Suprapubic skin (tissue), 4 donors: ENCODE data around the gene ITPKB. TPM values are rescaled to one million over a fixed set of nuclear protein-coding genes. Genes with fewer than 3 reads are reported as not detected.
"Not testable (repeated sequence)": the region's sequence is repeated elsewhere in the genome, so short reads cannot be mapped to it uniquely, and the experiment has no call there.

ENCODE experiments used
- DNase-seq, 2 donors: peaks; one replicate each; pipeline ENCODE4 v3.0.0-alpha.2; 2019; ENCODE audit warnings: low spot score in 2 of 2
- H3K27ac ChIP-seq: fragments of 200-600 bp; sonication (generic); one replicate; pipeline ENCODE4 v1.5.1; 2019
- H3K27me3 ChIP-seq: fragments of 200-600 bp; sonication (generic); one replicate; pipeline ENCODE4 v1.5.1; 2019
- H3K36me3 ChIP-seq: fragments of 200-600 bp; sonication (generic); one replicate; pipeline ENCODE4 v1.5.1; 2019
- H3K4me1 ChIP-seq: fragments of 200-600 bp; sonication (generic); one replicate; pipeline ENCODE4 v1.5.1; 2019
- H3K4me3 ChIP-seq: fragments of 200-600 bp; sonication (generic); one replicate; pipeline ENCODE4 v1.5.1; 2019; ENCODE audit warnings: mild to moderate bottlenecking
- H3K9me3 ChIP-seq: fragments of 200-600 bp; sonication (generic); one replicate; pipeline ENCODE4 v1.5.1; 2019
- CTCF ChIP-seq, 2 donors: fragments of 200-600 bp in 1 of 2; fragments of 450-650 bp in 1 of 2; sonication (generic) in 1 of 2; IDR thresholded peaks; one replicate each; pipeline ENCODE4 v1.5.1; 2016 to 2019; ENCODE audit warnings: antibody characterized with exemption in 2 of 2, mild to moderate bottlenecking in 1 of 2, moderate library complexity in 1 of 2
- EP300 ChIP-seq: sonication (generic); formaldehyde crosslinking; IDR thresholded peaks from one replicate; pipeline ENCODE4 v1.6.1; 2017; ENCODE audit warnings: antibody characterized with exemption
- POLR2A ChIP-seq, 2 donors: fragments of 450-650 bp; IDR thresholded peaks; one replicate each; pipeline ENCODE4 v1.6.1; 2017; ENCODE audit warnings: antibody characterized with exemption in 2 of 2, mild to moderate bottlenecking in 2 of 2, moderate library complexity in 2 of 2
- POLR2AphosphoS5 ChIP-seq, 3 donors: sonication (generic); formaldehyde crosslinking; IDR thresholded peaks; one replicate each; pipeline ENCODE4 v1.6.1; 2017; ENCODE audit warnings: antibody characterized with exemption in 3 of 3
- WGBS: methylation state at CpG from one replicate; pipeline ENCODE4 v1.1.5; 2018; 5-methylcytosine and 5-hydroxymethylcytosine counted together
- total RNA-seq, 4 donors: library from RNA; depleted of rRNA; stranded (reverse); fragments of >200 nt; gene quantifications; one replicate each; pipeline ENCODE4 v1.1.0, GENCODE V29; 2016

ITPKB gene
- total RNA-seq, 4 donors from 2014 or later, result 31.0 to 39.0 (median 35.3) TPM

DNA sequence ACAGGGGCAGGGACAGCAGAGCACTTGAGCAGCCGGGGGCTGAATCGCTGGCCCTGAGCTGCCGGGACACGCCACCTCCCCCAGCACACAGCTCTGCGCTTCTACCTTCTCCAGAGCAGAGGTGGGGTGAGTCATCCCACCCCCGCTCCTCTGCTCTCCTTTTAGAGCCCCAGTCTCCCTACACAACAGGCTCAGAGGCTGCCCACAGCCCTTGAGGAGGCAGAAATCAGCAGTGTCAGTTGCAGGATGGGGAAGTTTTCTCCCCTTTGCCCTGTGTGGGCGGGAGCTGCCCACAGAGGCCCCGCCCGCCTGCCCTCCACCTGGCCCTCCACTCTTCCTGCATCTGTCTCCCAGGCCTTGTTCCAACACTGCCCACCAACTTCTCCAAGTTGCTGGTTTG lies 95.9 kb downstream of the ITPKB start:
- H3K27me3 ChIP-seq, result no peaks in the 10 kb centered on the region
- DNase-seq, result no peak
- no peak overlapping the region for H3K27ac ChIP-seq
- 70% methylated on average over 9 of the region's 9 CpGs for WGBS
- no peak overlapping the region for H3K4me3 ChIP-seq
- H3K9me3 ChIP-seq, result no peaks in the 10 kb centered on the region
- H3K4me1 ChIP-seq, result peaks cover 46% of the 10 kb centered on the region
- no peak for TF ChIP-seq POLR2AphosphoS5 (IDR thresholded peaks at IDR 0.05)
- no peak for TF ChIP-seq POLR2A (IDR thresholded peaks at IDR 0.05)
- no peak for TF ChIP-seq CTCF (IDR thresholded peaks at IDR 0.05)
- peaks cover 58% of the 10 kb centered on the region for H3K36me3 ChIP-seq

- H3K4me3 ChIP-seq, result no peak overlapping the region
- H3K9me3 ChIP-seq, result no peaks in the 10 kb centered on the region
- TF ChIP-seq CTCF (IDR thresholded peaks at IDR 0.05), result no peak
- TF ChIP-seq POLR2A (IDR thresholded peaks at IDR 0.05), result no peak
- TF ChIP-seq EP300, result no peak
- TF ChIP-seq POLR2AphosphoS5 (IDR thresholded peaks at IDR 0.05), result no peak
- 95% methylated on average over 8 of the region's 8 CpGs for WGBS
- H3K4me1 ChIP-seq, result peaks cover 54% of the 10 kb centered on the region
- no peak overlapping the region for H3K27ac ChIP-seq
- no peak for DNase-seq
- peaks cover 53% of the 10 kb centered on the region for H3K36me3 ChIP-seq
- no peaks in the 10 kb centered on the region for H3K27me3 ChIP-seq
These were observed 96.7 kb downstream of the ITPKB start for GRCh38 chr1:226642421-226642820.

DNA sequence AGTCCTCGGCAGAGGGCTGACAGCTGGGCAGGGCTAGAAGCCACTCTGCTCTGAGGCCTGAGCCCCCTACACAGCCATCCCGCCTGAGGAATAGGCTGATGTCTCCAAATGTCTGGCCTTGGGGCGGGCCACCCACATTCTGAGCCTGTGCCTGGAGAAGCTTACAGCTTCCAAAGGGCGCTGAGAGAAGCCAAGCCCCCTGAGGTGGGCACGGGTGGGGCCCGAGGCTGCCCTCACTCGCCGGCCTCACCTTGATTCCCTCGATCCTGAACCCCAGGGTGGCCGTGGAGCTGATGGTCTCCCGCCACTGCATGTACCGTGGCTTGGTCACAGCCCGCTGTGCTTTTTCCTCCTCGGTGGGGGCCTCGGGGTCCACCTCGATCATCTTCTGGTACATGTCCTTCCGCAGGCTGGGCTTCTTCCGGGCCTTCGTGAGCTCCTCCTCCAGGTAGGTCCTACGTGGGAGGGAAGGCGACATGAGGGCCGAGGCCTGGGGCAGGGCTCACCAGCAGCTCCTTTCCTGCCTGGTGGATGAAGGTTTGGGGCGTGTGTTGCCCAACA lies 97.3 kb downstream of the ITPKB start:
- Histone ChIP-seq H3K4me1 (peaks cover 57% of the 10 kb centered on the region), H3K27me3 (no peaks in the 10 kb centered on the region), H3K27ac (no peak overlapping the region), H3K4me3 (no peak overlapping the region), H3K9me3 (no peaks in the 10 kb centered on the region), H3K36me3 (peaks cover 53% of the 10 kb centered on the region)
- WGBS, result 94% methylated on average over 15 of the region's 23 CpGs
- TF ChIP-seq POLR2AphosphoS5 (IDR thresholded peaks at IDR 0.05), result no peak
- TF ChIP-seq CTCF (IDR thresholded peaks at IDR 0.05), result no peak
- no peak for TF ChIP-seq EP300
- no peak for TF ChIP-seq POLR2A (IDR thresholded peaks at IDR 0.05)
- DNase-seq, result no peak

DNA sequence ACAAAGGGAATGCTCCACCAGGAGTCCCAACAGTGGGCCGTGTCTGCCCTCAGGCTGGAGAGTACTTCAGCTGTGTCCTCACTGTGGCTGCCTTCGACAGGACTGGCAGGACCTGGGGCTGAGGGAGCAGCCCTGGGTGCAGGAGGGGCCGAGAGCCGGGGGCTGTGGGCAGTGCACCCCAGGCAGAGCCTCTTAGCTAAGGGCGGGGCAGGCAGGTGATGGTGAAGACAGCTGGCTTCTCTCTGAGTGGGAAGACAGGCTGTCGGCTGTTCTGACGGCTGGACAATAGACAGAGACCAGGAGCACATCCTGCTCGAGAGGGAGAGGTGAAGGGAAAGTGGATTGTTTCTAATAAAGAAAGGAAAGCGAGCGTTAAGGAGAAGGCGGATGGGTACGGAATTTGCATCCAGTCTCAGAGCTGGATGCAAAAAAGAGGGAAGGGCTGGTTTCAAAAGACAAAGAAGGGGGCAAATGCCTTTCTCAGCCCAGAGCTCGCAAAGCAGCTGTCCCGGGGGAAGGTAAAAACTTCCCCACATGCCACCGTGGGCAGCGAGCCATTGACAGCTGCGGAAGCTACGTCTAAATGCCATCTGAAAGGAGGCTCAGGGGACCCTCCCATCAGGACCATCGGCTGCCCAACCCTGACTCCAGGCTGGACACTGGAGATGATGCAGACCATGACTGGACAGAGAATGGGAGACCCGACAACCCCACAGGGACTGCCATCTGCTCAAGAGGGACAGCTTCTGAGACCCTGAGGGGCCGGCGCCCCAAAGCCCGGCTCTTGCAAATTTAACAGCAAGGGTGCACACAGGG lies 98.6 kb downstream of the ITPKB start:
- 87% methylated on average over 23 of the region's 23 CpGs for WGBS
- no peak overlapping the region for H3K4me3 ChIP-seq
- no peak for TF ChIP-seq EP300
- TF ChIP-seq CTCF (IDR thresholded peaks at IDR 0.05), result no peak
- TF ChIP-seq POLR2AphosphoS5 (IDR thresholded peaks at IDR 0.05), result no peak
- no peak for TF ChIP-seq POLR2A (IDR thresholded peaks at IDR 0.05)
- no peak overlapping the region for H3K27ac ChIP-seq
- H3K27me3 ChIP-seq, result no peaks in the 10 kb centered on the region
- H3K4me1 ChIP-seq, result peaks cover 53% of the 10 kb centered on the region
- no peak for DNase-seq
- no peaks in the 10 kb centered on the region for H3K9me3 ChIP-seq
- peaks cover 48% of the 10 kb centered on the region for H3K36me3 ChIP-seq

GRCh38 chr1:226639631-226640061 lies 99.4 kb downstream of the ITPKB start:
- no peaks in the 10 kb centered on the region for H3K27me3 ChIP-seq
- no peak for DNase-seq
- H3K36me3 ChIP-seq, result peaks cover 40% of the 10 kb centered on the region
- WGBS, result 91% methylated on average over 18 of the region's 18 CpGs
- TF ChIP-seq POLR2A (IDR thresholded peaks at IDR 0.05) (no peak), CTCF (IDR thresholded peaks at IDR 0.05) (no peak), EP300 (no peak), POLR2AphosphoS5 (IDR thresholded peaks at IDR 0.05) (no peak)
- H3K27ac ChIP-seq, result no peak overlapping the region
- H3K9me3 ChIP-seq, result no peaks in the 10 kb centered on the region
- peaks cover 53% of the 10 kb centered on the region for H3K4me1 ChIP-seq
- H3K4me3 ChIP-seq, result no peak overlapping the region

DNA sequence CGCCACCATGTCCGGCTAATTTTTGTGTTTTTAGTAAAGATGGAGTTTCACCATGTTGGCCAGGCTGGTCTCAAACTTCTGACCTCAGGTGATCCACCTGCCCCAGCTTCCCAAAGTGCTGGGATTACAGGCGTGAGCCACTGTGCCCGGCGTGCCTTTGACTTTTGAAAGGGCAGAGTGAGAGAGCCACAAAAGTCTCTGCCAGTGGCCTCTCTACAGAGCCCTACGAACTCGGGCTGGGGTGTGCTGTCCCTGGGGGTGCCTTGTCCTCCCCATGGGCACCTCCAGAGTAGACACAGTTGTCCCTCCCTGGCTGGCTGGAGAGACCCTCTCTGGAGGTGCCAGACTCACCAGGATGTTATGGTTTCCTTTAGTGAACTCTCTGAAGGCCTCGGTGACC lies 99.9 kb downstream of the ITPKB start:
- H3K4me3 ChIP-seq, H3K9me3 ChIP-seq, H3K27me3 ChIP-seq, H3K27ac ChIP-seq: not testable (repeated sequence)
- Histone ChIP-seq H3K4me1 (peaks cover 54% of the 10 kb centered on the region), H3K36me3 (peaks cover 40% of the 10 kb centered on the region)
- WGBS, result over 99% methylated on average over 7 of the region's 8 CpGs
- DNase-seq, result peak; percentile 48 to 72
